Thyroid gland (tissue), 4 donors: Measurements from ENCODE around the gene KCNE1.

Experiments
- CTCF ChIP-seq, 6 experiments: fragments of 200-600 bp in 3 of 6; fragments of 450-650 bp in 3 of 6; sonication (generic) in 3 of 6; IDR thresholded peaks; one replicate each; pipeline ENCODE4 v1.5.1; 2016 to 2019; ENCODE audit warnings: antibody characterized with exemption in 6 of 6, mild to moderate bottlenecking in 2 of 6, inconsistent platforms in 1 of 6, moderate library complexity in 1 of 6
- POLR2A ChIP-seq, 2 donors: fragments of 450-650 bp; IDR thresholded peaks; one replicate each; pipeline ENCODE4 v1.6.1; 2017; ENCODE audit warnings: antibody characterized with exemption in 2 of 2, mild to moderate bottlenecking in 2 of 2, moderate library complexity in 1 of 2

DNA sequence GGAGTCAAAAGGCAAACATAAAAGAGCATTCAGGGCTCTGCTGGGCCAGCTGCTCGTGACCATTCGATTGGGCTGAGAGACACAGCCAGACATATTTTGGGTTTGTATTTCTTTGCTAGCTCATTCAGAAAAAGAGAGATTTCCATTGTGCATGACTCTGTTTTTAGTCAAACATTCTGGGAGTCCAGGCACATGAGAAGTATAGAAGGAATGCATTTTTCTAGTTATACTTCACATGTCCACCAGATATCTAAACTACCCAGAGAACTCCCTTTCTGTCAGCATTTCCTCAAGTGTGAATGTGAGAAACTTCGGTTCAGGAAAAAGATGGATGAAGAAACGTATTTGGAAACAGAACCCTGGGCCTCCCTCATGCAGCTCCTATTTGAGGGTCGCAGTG lies 6.3 kb upstream of the KCNE1 start:
- no peak for TF ChIP-seq POLR2A (IDR thresholded peaks at IDR 0.05)
- no peak for TF ChIP-seq CTCF (IDR thresholded peaks at IDR 0.05)
